ENCODE data around the gene LHPP. TPM values are rescaled to one million over a fixed set of nuclear protein-coding genes. Genes with fewer than 3 reads are reported as not detected.

The LHPP gene
- total and polyA plus RNA-seq, 4 donors: 11.5 to 22.0 (median 18.6) TPM

GRCh38 chr10:124566222-124566888 is 104.7 kb downstream of the LHPP start:
- intact Hi-C loops (cut with DNase I): no loop called here
- DNase-seq (peak in 1 of 2 donors; percentile 9), ATAC-seq (ENCODE audit: low FRiP score) (peak; percentile 34)
- H3K9me3 ChIP-seq (ENCODE audit: control insufficient read depth, low read length): no peaks in the 10 kb centered on the region
- H3K27ac ChIP-seq (ENCODE audit: low read depth in 1 of 2, low read length in 2 of 2): no peak overlapping the region
- H3K4me1 ChIP-seq (ENCODE audit: control insufficient read depth in 1 of 2, insufficient read depth in 2 of 2, low read length in 2 of 2): no peaks in the 10 kb centered on the region
- no peaks in the 10 kb centered on the region for H3K36me3 ChIP-seq (ENCODE audit: control insufficient read depth in 1 of 2, insufficient read depth in 2 of 2, low read length in 1 of 2)
- WGBS, 2 donors: 88 to 92% methylated on average over 9 of the region's 9 CpGs
- H3K27me3 ChIP-seq (ENCODE audit: control insufficient read depth in 1 of 2, insufficient read depth in 2 of 2, low read length in 1 of 2): no peaks in the 10 kb centered on the region
- no peak overlapping the region for H3K4me3 ChIP-seq (ENCODE audit: low read length in 2 of 2)

- WGBS, 2 donors: 90 to 93% methylated on average over 33 of the region's 33 CpGs
- peak in 1 of 2 donors; percentile 59 for DNase-seq
- no peak for ATAC-seq (ENCODE audit: low FRiP score)
These were observed 105.6 kb downstream of the LHPP start for GRCh38 chr10:124566981-124567835.

GRCh38 chr10:124568339-124568738 is 106.7 kb downstream of the LHPP start:
- Histone ChIP-seq H3K4me1 (ENCODE audit: control insufficient read depth in 1 of 2, insufficient read depth in 2 of 2, low read length in 2 of 2) (no peaks in the 10 kb centered on the region), H3K9me3 (ENCODE audit: control insufficient read depth, low read length) (no peaks in the 10 kb centered on the region), H3K4me3 (ENCODE audit: low read length in 2 of 2) (no peak overlapping the region), H3K36me3 (ENCODE audit: control insufficient read depth in 1 of 2, insufficient read depth in 2 of 2, low read length in 1 of 2) (no peaks in the 10 kb centered on the region), H3K27me3 (ENCODE audit: control insufficient read depth in 1 of 2, insufficient read depth in 2 of 2, low read length in 1 of 2) (no peaks in the 10 kb centered on the region), H3K27ac (ENCODE audit: low read depth in 1 of 2, low read length in 2 of 2) (no peak overlapping the region)
- 90 to 94% methylated on average over 19 of the region's 19 CpGs for WGBS, 2 donors
- peak in 1 of 2 donors; percentile 61 for DNase-seq
- intact Hi-C loops (cut with DNase I): no loop called here
- ATAC-seq (ENCODE audit: low FRiP score): no peak

More at GRCh38 chr10:124566981-124567835, 105.6 kb downstream of the LHPP start:
- no peak overlapping the region for H3K27ac ChIP-seq (ENCODE audit: low read depth in 1 of 2, low read length in 2 of 2)
- H3K9me3 ChIP-seq (ENCODE audit: control insufficient read depth, low read length): no peaks in the 10 kb centered on the region
- no peaks in the 10 kb centered on the region for H3K4me1 ChIP-seq (ENCODE audit: control insufficient read depth in 1 of 2, insufficient read depth in 2 of 2, low read length in 2 of 2)
- H3K27me3 ChIP-seq (ENCODE audit: control insufficient read depth in 1 of 2, insufficient read depth in 2 of 2, low read length in 1 of 2): no peaks in the 10 kb centered on the region
- no peaks in the 10 kb centered on the region for H3K36me3 ChIP-seq (ENCODE audit: control insufficient read depth in 1 of 2, insufficient read depth in 2 of 2, low read length in 1 of 2)
- intact Hi-C loops (cut with DNase I): no loop called here
- no peak overlapping the region for H3K4me3 ChIP-seq (ENCODE audit: low read length in 2 of 2)

GRCh38 chr10:124568848-124569622 is 107.4 kb downstream of the LHPP start:
- Histone ChIP-seq H3K36me3 (ENCODE audit: control insufficient read depth in 1 of 2, insufficient read depth in 2 of 2, low read length in 1 of 2) (no peaks in the 10 kb centered on the region), H3K27me3 (ENCODE audit: control insufficient read depth in 1 of 2, insufficient read depth in 2 of 2, low read length in 1 of 2) (no peaks in the 10 kb centered on the region), H3K9me3 (ENCODE audit: control insufficient read depth, low read length) (no peaks in the 10 kb centered on the region), H3K4me1 (ENCODE audit: control insufficient read depth in 1 of 2, insufficient read depth in 2 of 2, low read length in 2 of 2) (no peaks in the 10 kb centered on the region), H3K4me3 (ENCODE audit: low read length in 2 of 2) (no peak overlapping the region), H3K27ac (ENCODE audit: low read depth in 1 of 2, low read length in 2 of 2) (no peak overlapping the region)
- 81 to 82% methylated on average over 21 of the region's 21 CpGs for WGBS, 2 donors
- DNase-seq (peak; percentile 21 to 61), ATAC-seq (ENCODE audit: low FRiP score) (no peak)
- intact Hi-C loops (cut with DNase I): no loop called here

- 77 to 81% methylated on average over 11 of the region's 11 CpGs for WGBS, 2 donors
- Histone ChIP-seq H3K4me3 (ENCODE audit: low read length in 2 of 2) (no peak overlapping the region), H3K36me3 (ENCODE audit: control insufficient read depth in 1 of 2, insufficient read depth in 2 of 2, low read length in 1 of 2) (no peaks in the 10 kb centered on the region), H3K27ac (ENCODE audit: low read depth in 1 of 2, low read length in 2 of 2) (no peak overlapping the region), H3K27me3 (ENCODE audit: control insufficient read depth in 1 of 2, insufficient read depth in 2 of 2, low read length in 1 of 2) (no peaks in the 10 kb centered on the region), H3K4me1 (ENCODE audit: control insufficient read depth in 1 of 2, insufficient read depth in 2 of 2, low read length in 2 of 2) (no peaks in the 10 kb centered on the region), H3K9me3 (ENCODE audit: control insufficient read depth, low read length) (no peaks in the 10 kb centered on the region)
- DNase-seq (peak in 1 of 2 donors; percentile 17), ATAC-seq (ENCODE audit: low FRiP score) (no peak)
- intact Hi-C loops (cut with DNase I): no loop called here
These were observed 108.2 kb downstream of the LHPP start for GRCh38 chr10:124569623-124570470.

GRCh38 chr10:124570646-124571045 is 109.0 kb downstream of the LHPP start:
- Histone ChIP-seq H3K36me3 (ENCODE audit: control insufficient read depth in 1 of 2, insufficient read depth in 2 of 2, low read length in 1 of 2) (no peaks in the 10 kb centered on the region), H3K9me3 (ENCODE audit: control insufficient read depth, low read length) (no peaks in the 10 kb centered on the region), H3K27me3 (ENCODE audit: control insufficient read depth in 1 of 2, insufficient read depth in 2 of 2, low read length in 1 of 2) (no peaks in the 10 kb centered on the region), H3K4me1 (ENCODE audit: control insufficient read depth in 1 of 2, insufficient read depth in 2 of 2, low read length in 2 of 2) (no peaks in the 10 kb centered on the region), H3K27ac (ENCODE audit: low read depth in 1 of 2, low read length in 2 of 2) (no peak overlapping the region), H3K4me3 (ENCODE audit: low read length in 2 of 2) (no peak overlapping the region)
- intact Hi-C loops (cut with DNase I): no loop called here
- 83 to 85% methylated on average over 9 of the region's 9 CpGs for WGBS, 2 donors
- DNase-seq (no peak), ATAC-seq (ENCODE audit: low FRiP score) (no peak)

- no peaks in the 10 kb centered on the region for H3K4me1 ChIP-seq (ENCODE audit: control insufficient read depth in 1 of 2, insufficient read depth in 2 of 2, low read length in 2 of 2)
- WGBS, 2 donors: 88% methylated on average over 11 of the region's 11 CpGs
- no peaks in the 10 kb centered on the region for H3K9me3 ChIP-seq (ENCODE audit: control insufficient read depth, low read length)
- H3K4me3 ChIP-seq (ENCODE audit: low read length in 2 of 2): no peak overlapping the region
- DNase-seq: peak in 1 of 2 donors; percentile 59
- no peak for ATAC-seq (ENCODE audit: low FRiP score)
- H3K27me3 ChIP-seq (ENCODE audit: control insufficient read depth in 1 of 2, insufficient read depth in 2 of 2, low read length in 1 of 2): no peaks in the 10 kb centered on the region
- intact Hi-C loops (cut with DNase I): no loop called here
- H3K36me3 ChIP-seq (ENCODE audit: control insufficient read depth in 1 of 2, insufficient read depth in 2 of 2, low read length in 1 of 2): no peaks in the 10 kb centered on the region
- H3K27ac ChIP-seq (ENCODE audit: low read depth in 1 of 2, low read length in 2 of 2): no peak overlapping the region
These were observed 111.1 kb downstream of the LHPP start for GRCh38 chr10:124572751-124573150.

Data from aorta (tissue), 5 donors.